ENCODE results near the gene LRRN2. TPM values are rescaled to one million over a fixed set of nuclear protein-coding genes. Genes with fewer than 3 reads are reported as not detected.
A peak's percentile ranks its signal among the peaks of the same experiment; 100 is the strongest.
"Not testable (repeated sequence)": the region's sequence is repeated elsewhere in the genome, so short reads cannot be mapped to it uniquely, and the experiment has no call there.

LRRN2 gene
- total RNA-seq, 1 experiment from 2014 or later, result 5.3 TPM

GRCh38 chr1:204692325-204692840 is 6.8 kb upstream of the LRRN2 start:
- Mint-ChIP-seq H3K4me3 (peak overlapping the region; percentile 28), H3K4me1 (peaks cover 28% of the 10 kb centered on the region), H3K36me3 (no peaks in the 10 kb centered on the region), H3K9me3 (no peaks in the 10 kb centered on the region), H3K27ac (no peak overlapping the region), H3K27me3 (ENCODE audit: low read depth) (peaks cover 56% of the 10 kb centered on the region)
- ATAC-seq (peak; percentile 66), DNase-seq (ENCODE audit: low spot score) (no peak)
- ChIA-PET POLR2A (no interaction called here), CTCF (interaction anchor here (0.6 to 2.5 kb wide), 14 partner anchors 8 to 126 kb away, joined by 3 to 20 read pairs (median 5); no protein-coding TSS in a partner anchor)
- TF ChIP-seq FOXK1 (CRISPR knock-in tag; IDR thresholded peaks at IDR 0.05), result no peak
- TF ChIP-seq, protein P1, sequence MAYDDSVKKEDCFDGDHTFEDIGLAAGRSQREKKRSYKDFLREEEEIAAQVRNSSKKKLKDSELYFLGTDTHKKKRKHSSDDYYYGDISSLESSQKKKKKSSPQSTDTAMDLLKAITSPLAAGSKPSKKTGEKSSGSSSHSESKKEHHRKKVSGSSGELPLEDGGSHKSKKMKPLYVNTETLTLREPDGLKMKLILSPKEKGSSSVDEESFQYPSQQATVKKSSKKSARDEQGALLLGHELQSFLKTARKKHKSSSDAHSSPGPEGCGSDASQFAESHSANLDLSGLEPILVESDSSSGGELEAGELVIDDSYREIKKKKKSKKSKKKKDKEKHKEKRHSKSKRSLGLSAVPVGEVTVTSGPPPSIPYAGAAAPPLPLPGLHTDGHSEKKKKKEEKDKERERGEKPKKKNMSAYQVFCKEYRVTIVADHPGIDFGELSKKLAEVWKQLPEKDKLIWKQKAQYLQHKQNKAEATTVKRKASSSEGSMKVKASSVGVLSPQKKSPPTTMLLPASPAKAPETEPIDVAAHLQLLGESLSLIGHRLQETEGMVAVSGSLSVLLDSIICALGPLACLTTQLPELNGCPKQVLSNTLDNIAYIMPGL (CRISPR knock-in tag; IDR thresholded peaks at IDR 0.05), result no peak
- TF ChIP-seq ZNF121 (CRISPR knock-in tag; IDR thresholded peaks at IDR 0.05), result no peak
- no peak for TF ChIP-seq ATF6 (CRISPR knock-in tag; IDR thresholded peaks at IDR 0.05)
- TF ChIP-seq NFATC4 (CRISPR knock-in tag; IDR thresholded peaks at IDR 0.05), result no peak
- no peak for TF ChIP-seq JAZF1 (CRISPR knock-in tag; IDR thresholded peaks at IDR 0.05)
- TF ChIP-seq, protein P2, sequence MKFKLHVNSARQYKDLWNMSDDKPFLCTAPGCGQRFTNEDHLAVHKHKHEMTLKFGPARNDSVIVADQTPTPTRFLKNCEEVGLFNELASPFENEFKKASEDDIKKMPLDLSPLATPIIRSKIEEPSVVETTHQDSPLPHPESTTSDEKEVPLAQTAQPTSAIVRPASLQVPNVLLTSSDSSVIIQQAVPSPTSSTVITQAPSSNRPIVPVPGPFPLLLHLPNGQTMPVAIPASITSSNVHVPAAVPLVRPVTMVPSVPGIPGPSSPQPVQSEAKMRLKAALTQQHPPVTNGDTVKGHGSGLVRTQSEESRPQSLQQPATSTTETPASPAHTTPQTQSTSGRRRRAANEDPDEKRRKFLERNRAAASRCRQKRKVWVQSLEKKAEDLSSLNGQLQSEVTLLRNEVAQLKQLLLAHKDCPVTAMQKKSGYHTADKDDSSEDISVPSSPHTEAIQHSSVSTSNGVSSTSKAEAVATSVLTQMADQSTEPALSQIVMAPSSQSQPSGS (CRISPR knock-in tag; IDR thresholded peaks at IDR 0.05; ENCODE audit: borderline replicate concordance, low read depth), result no peak
- no peak for TF ChIP-seq E2F1 (CRISPR knock-in tag; IDR thresholded peaks at IDR 0.05)
- no peak for TF ChIP-seq OVOL2 (CRISPR knock-in tag; IDR thresholded peaks at IDR 0.05; ENCODE audit: borderline replicate concordance)
- no peak for TF ChIP-seq NFE2L1 (CRISPR knock-in tag; IDR thresholded peaks at IDR 0.05)
- no peak for TF ChIP-seq ZNF671 (CRISPR knock-in tag; IDR thresholded peaks at IDR 0.05)
- TF ChIP-seq KAT7 (CRISPR knock-in tag; IDR thresholded peaks at IDR 0.05; ENCODE audit: borderline replicate concordance), result no peak

GRCh38 chr1:204691328-204691730 is 5.8 kb upstream of the LRRN2 start:
- ATAC-seq; POLR2A ChIA-PET; H3K27ac Mint-ChIP-seq; H3K4me3 Mint-ChIP-seq; H3K9me3 Mint-ChIP-seq; DNase-seq (ENCODE audit: low spot score); H3K36me3 Mint-ChIP-seq: not testable (repeated sequence)
- CTCF ChIA-PET, result interaction anchor here (1.8 to 2.5 kb wide), 3 partner anchors 13 to 100 kb away, joined by 6 to 13 read pairs (median 12); no protein-coding TSS in a partner anchor
- H3K27me3 Mint-ChIP-seq (ENCODE audit: low read depth), result peaks cover 66% of the 10 kb centered on the region
- peaks cover 28% of the 10 kb centered on the region for H3K4me1 Mint-ChIP-seq

DNA sequence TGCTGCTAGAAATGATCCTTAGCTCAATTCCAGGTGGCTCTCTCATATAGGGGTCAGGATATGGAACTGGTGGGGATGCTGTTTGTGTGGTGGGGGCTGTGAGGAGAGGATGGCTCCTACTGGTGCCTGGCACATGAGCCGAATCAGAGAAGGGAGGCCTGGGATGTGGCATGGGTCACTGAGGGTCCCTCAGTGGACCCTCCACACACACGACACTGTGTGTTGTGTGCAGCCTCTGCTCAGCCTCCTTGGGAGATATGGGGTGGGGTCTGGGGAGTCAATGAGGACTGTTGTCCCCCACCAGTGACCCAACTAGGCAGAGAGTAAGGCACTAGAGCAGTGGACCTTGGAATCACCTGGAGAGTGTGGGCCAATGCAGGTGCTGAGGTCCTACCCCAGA is 3.2 kb upstream of the LRRN2 start:
- ChIA-PET CTCF (interaction anchor here (0.7 to 6.1 kb wide), 3 partner anchors 58 to 123 kb away, joined by 3 to 40 read pairs (median 6); no protein-coding TSS in a partner anchor), POLR2A (no interaction called here)
- Mint-ChIP-seq H3K27ac (no peak overlapping the region), H3K4me1 (peaks cover 30% of the 10 kb centered on the region), H3K27me3 (ENCODE audit: low read depth) (peaks cover 75% of the 10 kb centered on the region), H3K36me3 (no peaks in the 10 kb centered on the region), H3K4me3 (no peak overlapping the region), H3K9me3 (no peaks in the 10 kb centered on the region)
- ATAC-seq (no peak), DNase-seq (ENCODE audit: low spot score) (no peak)
- TF ChIP-seq, protein P3, sequence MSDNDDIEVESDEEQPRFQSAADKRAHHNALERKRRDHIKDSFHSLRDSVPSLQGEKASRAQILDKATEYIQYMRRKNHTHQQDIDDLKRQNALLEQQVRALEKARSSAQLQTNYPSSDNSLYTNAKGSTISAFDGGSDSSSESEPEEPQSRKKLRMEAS (CRISPR knock-in tag; IDR thresholded peaks at IDR 0.05), result no peak
- TF ChIP-seq FOXP4 (CRISPR knock-in tag; IDR thresholded peaks at IDR 0.05), result no peak
- TF ChIP-seq, protein P4, sequence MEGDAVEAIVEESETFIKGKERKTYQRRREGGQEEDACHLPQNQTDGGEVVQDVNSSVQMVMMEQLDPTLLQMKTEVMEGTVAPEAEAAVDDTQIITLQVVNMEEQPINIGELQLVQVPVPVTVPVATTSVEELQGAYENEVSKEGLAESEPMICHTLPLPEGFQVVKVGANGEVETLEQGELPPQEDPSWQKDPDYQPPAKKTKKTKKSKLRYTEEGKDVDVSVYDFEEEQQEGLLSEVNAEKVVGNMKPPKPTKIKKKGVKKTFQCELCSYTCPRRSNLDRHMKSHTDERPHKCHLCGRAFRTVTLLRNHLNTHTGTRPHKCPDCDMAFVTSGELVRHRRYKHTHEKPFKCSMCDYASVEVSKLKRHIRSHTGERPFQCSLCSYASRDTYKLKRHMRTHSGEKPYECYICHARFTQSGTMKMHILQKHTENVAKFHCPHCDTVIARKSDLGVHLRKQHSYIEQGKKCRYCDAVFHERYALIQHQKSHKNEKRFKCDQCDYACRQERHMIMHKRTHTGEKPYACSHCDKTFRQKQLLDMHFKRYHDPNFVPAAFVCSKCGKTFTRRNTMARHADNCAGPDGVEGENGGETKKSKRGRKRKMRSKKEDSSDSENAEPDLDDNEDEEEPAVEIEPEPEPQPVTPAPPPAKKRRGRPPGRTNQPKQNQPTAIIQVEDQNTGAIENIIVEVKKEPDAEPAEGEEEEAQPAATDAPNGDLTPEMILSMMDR (IDR thresholded peaks at IDR 0.05), result no peak
- no peak for TF ChIP-seq ZNF317 (CRISPR knock-in tag; IDR thresholded peaks at IDR 0.05; ENCODE audit: borderline replicate concordance, low read depth)
- no peak for TF ChIP-seq CREM (CRISPR knock-in tag; IDR thresholded peaks at IDR 0.05)
- TF ChIP-seq, protein P5, sequence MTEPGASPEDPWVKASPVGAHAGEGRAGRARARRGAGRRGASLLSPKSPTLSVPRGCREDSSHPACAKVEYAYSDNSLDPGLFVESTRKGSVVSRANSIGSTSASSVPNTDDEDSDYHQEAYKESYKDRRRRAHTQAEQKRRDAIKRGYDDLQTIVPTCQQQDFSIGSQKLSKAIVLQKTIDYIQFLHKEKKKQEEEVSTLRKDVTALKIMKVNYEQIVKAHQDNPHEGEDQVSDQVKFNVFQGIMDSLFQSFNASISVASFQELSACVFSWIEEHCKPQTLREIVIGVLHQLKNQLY (CRISPR knock-in tag; IDR thresholded peaks at IDR 0.05), result no peak
- TF ChIP-seq, protein P6, sequence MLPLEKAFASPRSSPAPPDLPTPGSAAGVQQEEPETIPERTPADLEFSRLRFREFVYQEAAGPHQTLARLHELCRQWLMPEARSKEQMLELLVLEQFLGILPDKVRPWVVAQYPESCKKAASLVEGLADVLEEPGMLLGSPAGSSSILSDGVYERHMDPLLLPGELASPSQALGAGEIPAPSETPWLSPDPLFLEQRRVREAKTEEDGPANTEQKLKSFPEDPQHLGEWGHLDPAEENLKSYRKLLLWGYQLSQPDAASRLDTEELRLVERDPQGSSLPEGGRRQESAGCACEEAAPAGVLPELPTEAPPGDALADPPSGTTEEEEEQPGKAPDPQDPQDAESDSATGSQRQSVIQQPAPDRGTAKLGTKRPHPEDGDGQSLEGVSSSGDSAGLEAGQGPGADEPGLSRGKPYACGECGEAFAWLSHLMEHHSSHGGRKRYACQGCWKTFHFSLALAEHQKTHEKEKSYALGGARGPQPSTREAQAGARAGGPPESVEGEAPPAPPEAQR (CRISPR knock-in tag; IDR thresholded peaks at IDR 0.05), result no peak

Data from WTC11 (cell line).